CD4-positive, alpha-beta T cell (primary cell): ENCODE measurements around the gene KCNK3. TPM values are rescaled to one million over a fixed set of nuclear protein-coding genes. Genes with fewer than 3 reads are reported as not detected.

Experiments used
- ATAC-seq: fragments of 200-7000 bp; cut with Tn5 transposase; one replicate; pipeline ENCODE4 v1.10.0; 2022; ENCODE audit warnings: mild to moderate bottlenecking; ENCODE audit not compliant: poor library complexity
- CTCF ChIA-PET: fragments of 350-600 bp; sonication (Branson Sonifier 250); formaldehyde crosslinking; loops from one replicate; lab custom pipeline; 2021; ENCODE audit warnings: antibody characterized with exemption, inconsistent platforms; lab: Charles Lee
- POLR2A ChIA-PET: fragments of 350-600 bp; sonication (Branson Sonifier 250); formaldehyde crosslinking; loops from one replicate; lab custom pipeline; 2021; ENCODE audit warnings: antibody characterized with exemption, inconsistent platforms; lab: Charles Lee
- DNase-seq, 14 experiments: peaks; one replicate each; pipeline ENCODE4 v3.0.0-alpha.2; 2013 to 2020; ENCODE audit warnings: mixed read lengths in 2 of 14
- H3K27ac ChIP-seq, 2 donors: one replicate each; pipeline versions ENCODE4 v1.5.1 to v1.7.0; 2013; ENCODE audit warnings: low read length in 2 of 2, low read depth in 1 of 2, mild to moderate bottlenecking in 1 of 2
- H3K27me3 ChIP-seq, 2 experiments: 1 replicate in 1 of 2; 2 replicates in 1 of 2; pipeline versions ENCODE4 v1.6.1 to v1.7.0; 2013; ENCODE audit warnings: low read length in 2 of 2, control low read depth in 1 of 2, mild to moderate bottlenecking in 1 of 2, moderate library complexity in 1 of 2; ENCODE audit not compliant: insufficient read depth in 2 of 2, control insufficient read depth in 1 of 2
- H3K36me3 ChIP-seq: one replicate; pipeline ENCODE4 v1.6.1; 2013; ENCODE audit warnings: low read length, control low read depth; ENCODE audit not compliant: insufficient read depth
- H3K4me1 ChIP-seq: one replicate; pipeline ENCODE4 v1.6.1; 2013; ENCODE audit warnings: low read length, control low read depth; ENCODE audit not compliant: insufficient read depth
- H3K4me3 ChIP-seq: one replicate; pipeline ENCODE4 v1.5.1; 2013; ENCODE audit warnings: mild to moderate bottlenecking, low read length, moderate library complexity
- H3K9me3 ChIP-seq, 2 experiments: 1 replicate in 1 of 2; 2 replicates in 1 of 2; pipeline versions ENCODE4 v1.6.1 to v1.7.0; 2013; ENCODE audit warnings: low read length in 2 of 2, mild to moderate bottlenecking in 2 of 2, control low read depth in 1 of 2, moderate library complexity in 1 of 2; ENCODE audit not compliant: control insufficient read depth in 1 of 2, insufficient read depth in 1 of 2
- H3K27ac Mint-ChIP-seq: one replicate; pipeline ENCODE4 v1.8.0; 2020; ENCODE audit warnings: mixed read lengths
- H3K27me3 Mint-ChIP-seq: one replicate; pipeline ENCODE4 v1.8.0; 2021; ENCODE audit warnings: mixed read lengths
- H3K36me3 Mint-ChIP-seq: one replicate; pipeline ENCODE4 v1.8.0; 2021; ENCODE audit warnings: low read depth, mixed read lengths
- H3K4me1 Mint-ChIP-seq: one replicate; pipeline ENCODE4 v1.8.0; 2021; ENCODE audit warnings: low read depth, mixed read lengths
- H3K4me3 Mint-ChIP-seq: one replicate; pipeline ENCODE4 v1.8.0; 2020; ENCODE audit warnings: mild to moderate bottlenecking, mixed read lengths
- H3K9me3 Mint-ChIP-seq: one replicate; pipeline ENCODE4 v1.8.0; 2020; ENCODE audit warnings: mixed read lengths
- CTCF ChIP-seq: fragments of 200-600 bp; IDR thresholded peaks from one replicate; pipeline ENCODE4 v1.8.0; 2022; ENCODE audit warnings: antibody characterized with exemption, mild to moderate bottlenecking
- intact Hi-C, 2 experiments: fragments of 100-400 bp; cut with DNase I in 1 of 2; cut with micrococcal nuclease in 1 of 2; formaldehyde crosslinking; loops; one replicate each; pipeline versions ENCODE4 v1.15.1 to v1.9.0; 2023 to 2025; cut with DNase I, micrococcal nuclease
- total RNA-seq, 174 experiments: library from RNA in 2 of 174; stranded (reverse) in 2 of 174; gene quantifications; one replicate each; pipeline ENCODE4 v1.2.3 and lab custom pipeline; 2021 to 2026

Gene KCNK3
- total RNA-seq, 2 experiments from 2014 or later = not detected

GRCh38 chr2:26702025-26702424, 9.5 kb downstream of the KCNK3 start:
- Mint-ChIP-seq H3K36me3 (no peaks in the 10 kb centered on the region), H3K27ac (no peak overlapping the region), H3K9me3 (no peaks in the 10 kb centered on the region), H3K4me1 (no peaks in the 10 kb centered on the region), H3K4me3 (no peak overlapping the region), H3K27me3 (peaks cover 31% of the 10 kb centered on the region)
- Histone ChIP-seq H3K36me3 (no peaks in the 10 kb centered on the region), H3K4me1 (no peaks in the 10 kb centered on the region), H3K27ac (no peak overlapping the region), H3K27me3 (peaks cover 10 to 14% of the 10 kb centered on the region in 2 experiments), H3K4me3 (no peak overlapping the region), H3K9me3 (peaks cover 0 to 4% of the 10 kb centered on the region in 2 experiments)
- CTCF ChIA-PET = no interaction called here
- no peak for TF ChIP-seq CTCF
- POLR2A ChIA-PET = no interaction called here
- DNase-seq = no peak
- intact Hi-C loops = loop anchor here in 1 of 2 experiments (5.0 kb wide), 1 partner anchor 1815 kb away; no protein-coding TSS in a partner anchor
- no peak for ATAC-seq

GRCh38 chr2:26704441-26704977, 12.0 kb downstream of the KCNK3 start:
- Mint-ChIP-seq H3K36me3 (no peaks in the 10 kb centered on the region), H3K4me3 (no peak overlapping the region), H3K4me1 (no peaks in the 10 kb centered on the region), H3K27me3 (peaks cover 13% of the 10 kb centered on the region), H3K27ac (no peak overlapping the region), H3K9me3 (no peaks in the 10 kb centered on the region)
- Histone ChIP-seq H3K27ac (no peak overlapping the region), H3K36me3 (no peaks in the 10 kb centered on the region), H3K4me3 (no peak overlapping the region), H3K4me1 (no peaks in the 10 kb centered on the region), H3K27me3 (peaks cover 4 to 5% of the 10 kb centered on the region in 2 experiments), H3K9me3 (no peaks in the 10 kb centered on the region)
- CTCF ChIA-PET = no interaction called here
- no peak for TF ChIP-seq CTCF
- intact Hi-C loops = loop anchor here in 1 of 2 experiments (5.0 kb wide), 1 partner anchor 1817 kb away; no protein-coding TSS in a partner anchor
- no peak for ATAC-seq
- POLR2A ChIA-PET = no interaction called here
- no peak for DNase-seq

- peaks cover 7% of the 10 kb centered on the region for H3K27me3 Mint-ChIP-seq
- no peak overlapping the region for H3K27ac Mint-ChIP-seq
- Histone ChIP-seq H3K4me3 (no peak overlapping the region), H3K27ac (no peak overlapping the region), H3K36me3 (no peaks in the 10 kb centered on the region), H3K4me1 (no peaks in the 10 kb centered on the region), H3K27me3 (peaks cover 1 to 5% of the 10 kb centered on the region in 2 experiments), H3K9me3 (no peaks in the 10 kb centered on the region)
- ATAC-seq (no peak), DNase-seq (no peak)
- no peak overlapping the region for H3K4me3 Mint-ChIP-seq
- ChIA-PET CTCF (no interaction called here), POLR2A (no interaction called here)
- no peaks in the 10 kb centered on the region for H3K9me3 Mint-ChIP-seq
- H3K36me3 Mint-ChIP-seq = no peaks in the 10 kb centered on the region
- no peak for TF ChIP-seq CTCF
- intact Hi-C loops = no loop called here
- H3K4me1 Mint-ChIP-seq = no peaks in the 10 kb centered on the region
Observed at GRCh38 chr2:26705126-26705525, 12.6 kb downstream of the KCNK3 start.
